ENCODE measurements around the gene RPS21.

- TF ChIP-seq CTCF (IDR thresholded peaks at IDR 0.05; ENCODE audit: low read depth, low read length, missing input control): no peak
- TF ChIP-seq REST (IDR thresholded peaks at IDR 0.05): no peak
- no peak for TF ChIP-seq MAX (IDR thresholded peaks at IDR 0.05)
- no peak for TF ChIP-seq TAF1 (conservative IDR thresholded peaks at IDR 0.05)
- TF ChIP-seq YY1 (IDR thresholded peaks at IDR 0.05): no peak
- no peak for TF ChIP-seq RAD21 (IDR thresholded peaks at IDR 0.05)
- TF ChIP-seq RXRA (IDR thresholded peaks at IDR 0.05): no peak
- no peak for TF ChIP-seq EGR1 (IDR thresholded peaks at IDR 0.05; ENCODE audit: low read depth in 2 of 2)
- no peak for TF ChIP-seq ZBTB33 (IDR thresholded peaks at IDR 0.05)
- no peak for TF ChIP-seq FOXA1 (IDR thresholded peaks at IDR 0.05)
Measured at GRCh38 chr20:62387933-62388635, 1.2 kb downstream of the RPS21 start.

Data from liver (tissue), 3 donors.